GM19035 (cell line): ENCODE results near the gene COL5A1.

Experiments
- ATAC-seq: cut with Tn5 transposase; IDR thresholded peaks from one replicate; pipeline ENCODE4 v1.9.1; 2021; ENCODE audit not compliant: unreplicated experiment

COL5A1 gene

GRCh38 chr9:134868751-134869553 lies 227.3 kb downstream of the COL5A1 start:
- ATAC-seq: no peak

- ATAC-seq: no peak
Observed at GRCh38 chr9:134869554-134870300, 228.1 kb downstream of the COL5A1 start.

GRCh38 chr9:134870301-134870694 lies 228.7 kb downstream of the COL5A1 start:
- ATAC-seq: no peak

- ATAC-seq: no peak
Observed at GRCh38 chr9:134870746-134871662, 229.4 kb downstream of the COL5A1 start.

- no peak for ATAC-seq
Observed at GRCh38 chr9:134871697-134872340, 230.2 kb downstream of the COL5A1 start.

- no peak for ATAC-seq
Observed at GRCh38 chr9:134872482-134873231, 231.1 kb downstream of the COL5A1 start.

GRCh38 chr9:134875371-134875770 lies 233.8 kb downstream of the COL5A1 start:
- ATAC-seq: no peak

- ATAC-seq: no peak
Observed at GRCh38 chr9:134877541-134877940, 235.9 kb downstream of the COL5A1 start.

GRCh38 chr9:134879664-134880483 lies 238.3 kb downstream of the COL5A1 start:
- ATAC-seq: no peak

- no peak for ATAC-seq
Observed at GRCh38 chr9:134880484-134881312, 239.1 kb downstream of the COL5A1 start, which contains the start of gene FCN2. Gene FCN2 (plus strand): TSS chr9:134880810. CDS start chr9:134880822, 12 bp downstream.

- no peak for ATAC-seq
Observed at GRCh38 chr9:134881313-134881670, 239.7 kb downstream of the COL5A1 start.

- no peak for ATAC-seq
Observed at GRCh38 chr9:134882204-134882785, 240.7 kb downstream of the COL5A1 start.

- no peak for ATAC-seq
Observed at GRCh38 chr9:134883040-134883782, 241.6 kb downstream of the COL5A1 start.

- ATAC-seq: no peak
Observed at GRCh38 chr9:134884492-134884891, 242.9 kb downstream of the COL5A1 start.

- ATAC-seq: no peak
Observed at GRCh38 chr9:134885001-134885678, 243.5 kb downstream of the COL5A1 start.

GRCh38 chr9:134885679-134886412 lies 244.2 kb downstream of the COL5A1 start:
- no peak for ATAC-seq
